Neuronal stem cell (in vitro differentiated cells): ENCODE data around the gene C10orf71.

Experiments used
- DNase-seq: peaks from one replicate; pipeline ENCODE4 v3.0.0-alpha.2; 2013; ENCODE audit warnings: low spot score
- H2AFZ ChIP-seq: one replicate; pipeline ENCODE4 v1.6.1; 2013; ENCODE audit warnings: mild to moderate bottlenecking, low read length, inconsistent platforms
- H2AK5ac ChIP-seq: 2 replicates; pipeline ENCODE4 v1.6.1; 2013; ENCODE audit warnings: low read depth, mild to moderate bottlenecking, inconsistent platforms, low read length, moderate library complexity, mixed read lengths
- H2BK120ac ChIP-seq: 2 replicates; pipeline ENCODE4 v1.6.1; 2013; ENCODE audit warnings: low read depth, mild to moderate bottlenecking, inconsistent platforms, low read length, moderate library complexity, mixed read lengths
- H2BK12ac ChIP-seq: one replicate; pipeline ENCODE4 v1.6.1; 2013; ENCODE audit warnings: low read length, inconsistent platforms
- H2BK15ac ChIP-seq: 2 replicates; pipeline ENCODE4 v1.6.1; 2013; ENCODE audit warnings: mild to moderate bottlenecking, low read length, inconsistent platforms, mixed read lengths
- H2BK5ac ChIP-seq: one replicate; pipeline ENCODE4 v1.6.1; 2013; ENCODE audit warnings: inconsistent platforms, mild to moderate bottlenecking, low read length, moderate library complexity
- H3K14ac ChIP-seq: one replicate; pipeline ENCODE4 v1.6.1; 2013; ENCODE audit warnings: low read length, inconsistent platforms
- H3K18ac ChIP-seq: 2 replicates; pipeline ENCODE4 v1.6.1; 2013; ENCODE audit warnings: low read length, inconsistent platforms
- H3K23ac ChIP-seq: 2 replicates; pipeline ENCODE4 v1.6.1; 2013; ENCODE audit warnings: low read depth, mild to moderate bottlenecking, mixed read lengths, low read length, inconsistent platforms; ENCODE audit not compliant: poor library complexity
- H3K27ac ChIP-seq: replicated peaks from 3 replicates; pipeline ENCODE4 v1.5.1; 2013; ENCODE audit warnings: low read length, inconsistent platforms
- H3K27me3 ChIP-seq, 3 experiments: 2 replicates each; pipeline ENCODE4 v1.6.1; 2013; ENCODE audit warnings: low read length in 3 of 3, mild to moderate bottlenecking in 2 of 3, inconsistent platforms in 1 of 3, low read depth in 1 of 3, mixed read lengths in 1 of 3, moderate library complexity in 1 of 3; ENCODE audit not compliant: control insufficient read depth in 3 of 3, insufficient read depth in 3 of 3
- H3K36me3 ChIP-seq, 2 donors: replicated peaks in 1 of 2; 2 replicates each; pipeline ENCODE4 v1.6.1; 2013; ENCODE audit warnings: low read length in 2 of 2; ENCODE audit not compliant: control insufficient read depth in 2 of 2, insufficient read depth in 2 of 2
- H3K4ac ChIP-seq: 2 replicates; pipeline ENCODE4 v1.6.1; 2013; ENCODE audit warnings: inconsistent platforms, mild to moderate bottlenecking, low read length, moderate library complexity
- H3K4me1 ChIP-seq, 2 donors: 1 replicate in 1 of 2; 2 replicates in 1 of 2; pipeline ENCODE4 v1.6.1; 2013; ENCODE audit warnings: low read length in 2 of 2, low read depth in 1 of 2; ENCODE audit not compliant: control insufficient read depth in 2 of 2, insufficient read depth in 1 of 2
- H3K4me2 ChIP-seq: one replicate; pipeline ENCODE4 v1.6.1; 2013; ENCODE audit warnings: mild to moderate bottlenecking, low read length, inconsistent platforms; ENCODE audit not compliant: insufficient read depth, poor library complexity, severe bottlenecking
- H3K4me3 ChIP-seq, 2 donors: 2 replicates each; pipeline ENCODE4 v1.5.1; 2013; ENCODE audit warnings: low read length in 2 of 2, mild to moderate bottlenecking in 2 of 2, inconsistent platforms in 1 of 2, moderate library complexity in 1 of 2
- H3K79me1 ChIP-seq: one replicate; pipeline ENCODE4 v1.6.1; 2013; ENCODE audit warnings: low read depth, mild to moderate bottlenecking, inconsistent platforms, low read length, moderate library complexity
- H3K9ac ChIP-seq: one replicate; pipeline ENCODE4 v1.6.1; 2013; ENCODE audit warnings: mild to moderate bottlenecking, low read depth, low read length, inconsistent platforms; ENCODE audit not compliant: poor library complexity
- H3K9me3 ChIP-seq, 2 donors: replicated peaks in 1 of 2; 2 replicates each; pipeline versions ENCODE3 to v1.6.1; 2013; ENCODE audit warnings: low read length in 2 of 2, mild to moderate bottlenecking in 2 of 2, inconsistent platforms in 1 of 2, low read depth in 1 of 2, mixed read lengths in 1 of 2, moderate library complexity in 1 of 2; ENCODE audit not compliant: control insufficient read depth in 2 of 2, insufficient read depth in 1 of 2
- H4K8ac ChIP-seq: one replicate; pipeline ENCODE4 v1.6.1; 2013; ENCODE audit warnings: low read depth, mild to moderate bottlenecking, inconsistent platforms, low read length, moderate library complexity
- H4K91ac ChIP-seq: one replicate; pipeline ENCODE4 v1.6.1; 2013; ENCODE audit warnings: low read length, low read depth, mild to moderate bottlenecking, inconsistent platforms; ENCODE audit not compliant: poor library complexity
- WGBS, 2 donors: extraction: QIAGEN DNeasy Blood & Tissue Kit; methylation state at CpG; one replicate each; pipeline ENCODE4 v1.1.7; 2013; ENCODE audit warnings: missing lambda C conversion rate in 2 of 2, mixed read lengths in 1 of 2; ENCODE audit not compliant: insufficient read length in 2 of 2, insufficient replicate concordance in 1 of 2; ENCODE audit errors: extremely low coverage in 2 of 2; 5-methylcytosine and 5-hydroxymethylcytosine counted together

The C10orf71 gene

DNA sequence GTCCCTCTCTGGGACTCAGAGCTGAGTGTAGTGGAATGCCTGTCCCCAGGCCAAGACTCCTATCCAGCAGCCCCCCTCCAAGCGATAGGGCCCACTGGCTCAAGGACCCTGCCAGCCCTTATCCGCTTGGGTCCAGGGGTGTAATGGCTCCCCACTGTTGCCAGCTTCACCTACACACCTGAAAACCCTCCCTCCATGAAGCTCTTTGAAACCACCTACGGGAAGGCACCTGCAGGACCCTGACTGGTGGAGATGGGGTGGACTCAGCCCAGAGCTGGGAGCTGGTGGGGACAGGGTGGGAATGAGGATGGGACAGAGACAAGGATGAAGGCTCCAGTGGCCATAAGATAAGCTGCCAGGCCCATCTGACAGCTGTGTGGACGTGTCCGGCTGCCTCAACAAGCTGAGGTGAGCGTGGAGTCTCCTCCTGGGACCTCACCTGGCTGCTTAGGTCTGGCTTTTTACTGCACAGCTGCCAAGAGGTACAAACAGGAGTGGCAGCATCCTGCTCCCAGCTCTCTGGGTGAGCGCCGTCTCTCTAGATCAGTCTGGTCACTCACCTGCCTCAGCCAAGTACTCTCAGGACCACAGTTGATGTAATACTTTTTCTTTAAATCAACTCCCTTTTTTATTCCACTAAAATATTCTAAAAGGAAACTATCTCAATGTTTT is 55.1 kb downstream of the C10orf71 start:
- Histone ChIP-seq H2AK5ac (no peak overlapping the region), H4K91ac (no peak overlapping the region), H2AFZ (no peak overlapping the region), H2BK120ac (no peak overlapping the region), H3K4me1 (no peaks in the 10 kb centered on the region), H2BK12ac (no peak overlapping the region), H3K4ac (no peak overlapping the region), H3K14ac (peak overlapping the region; percentile 12), H3K27me3 (no peaks in the 10 kb centered on the region), H3K4me2 (no peak overlapping the region), H3K79me1 (no peaks in the 10 kb centered on the region), H3K9me3 (no peaks in the 10 kb centered on the region), H2BK15ac (no peak overlapping the region), H3K4me3 (no peak overlapping the region), H4K8ac (no peak overlapping the region), H3K18ac (peak overlapping the region; percentile 14), H3K9ac (no peak overlapping the region), H3K27ac (no peak overlapping the region), H3K23ac (peak overlapping the region; percentile 49), H3K36me3 (no peaks in the 10 kb centered on the region), H2BK5ac (no peak overlapping the region)
- no CpG with 5 or more reads among the region's 8 CpGs for WGBS, 2 donors
- no peak for DNase-seq

DNA sequence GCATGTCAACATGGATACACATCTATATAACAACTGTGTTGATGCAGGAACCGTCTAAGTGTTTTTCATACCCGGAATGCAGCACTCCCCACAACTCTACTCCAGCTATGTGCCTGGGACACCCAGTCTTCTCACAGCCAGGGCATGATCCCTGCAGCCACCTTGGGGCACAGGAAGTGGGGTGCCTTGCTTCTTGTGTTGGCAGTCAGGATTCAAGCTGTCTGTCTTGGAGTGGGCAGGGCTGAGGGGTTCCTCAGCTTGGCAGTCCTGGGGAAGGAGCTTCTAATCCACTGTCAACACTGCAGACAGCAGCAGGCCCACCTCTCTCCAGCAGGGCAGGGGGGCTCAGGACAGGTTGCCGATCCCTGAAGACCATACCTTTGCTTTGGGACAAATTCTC is 55.6 kb downstream of the C10orf71 start:
- Histone ChIP-seq H3K27me3 (no peaks in the 10 kb centered on the region), H2BK5ac (no peak overlapping the region), H4K91ac (no peak overlapping the region), H3K79me1 (no peaks in the 10 kb centered on the region), H2AK5ac (no peak overlapping the region), H3K4me3 (no peak overlapping the region), H3K9ac (no peak overlapping the region), H3K23ac (no peak overlapping the region), H3K9me3 (no peaks in the 10 kb centered on the region), H2BK15ac (no peak overlapping the region), H3K4me2 (no peak overlapping the region), H3K36me3 (no peaks in the 10 kb centered on the region), H4K8ac (no peak overlapping the region), H2BK12ac (no peak overlapping the region), H3K27ac (no peak overlapping the region), H3K14ac (no peak overlapping the region), H3K4me1 (no peaks in the 10 kb centered on the region), H2AFZ (no peak overlapping the region), H3K4ac (no peak overlapping the region), H2BK120ac (no peak overlapping the region), H3K18ac (no peak overlapping the region)
- DNase-seq, result no peak
- no CpG with 5 or more reads among the region's 3 CpGs for WGBS, 2 donors

DNA sequence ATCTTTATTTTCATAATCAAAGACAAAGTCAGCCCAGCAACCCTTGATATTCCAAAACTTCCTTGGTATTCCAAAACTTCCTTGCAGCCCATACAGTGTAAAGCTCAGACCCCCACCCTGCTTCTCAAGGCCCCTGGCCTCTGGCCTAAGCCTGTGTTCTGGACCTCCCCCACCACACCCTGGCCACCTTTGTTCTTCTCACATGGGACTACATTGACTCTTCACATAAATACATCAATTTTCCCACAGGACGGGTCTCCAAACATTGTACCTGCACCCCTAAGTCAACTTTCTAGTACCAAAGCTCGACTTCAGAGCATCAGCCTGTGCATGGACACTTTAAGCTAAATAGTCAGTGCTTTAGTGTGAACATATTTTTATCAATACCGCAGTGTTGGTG is 56.3 kb downstream of the C10orf71 start:
- no peak overlapping the region for H4K8ac ChIP-seq
- H3K9ac ChIP-seq, result no peak overlapping the region
- H2BK12ac ChIP-seq, result no peak overlapping the region
- H3K36me3 ChIP-seq, result no peaks in the 10 kb centered on the region
- no peak overlapping the region for H2BK15ac ChIP-seq
- H3K27me3 ChIP-seq, result no peaks in the 10 kb centered on the region
- no peak overlapping the region for H3K4me2 ChIP-seq
- H4K91ac ChIP-seq, result no peak overlapping the region
- H3K23ac ChIP-seq, result no peak overlapping the region
- no peak overlapping the region for H3K4ac ChIP-seq
- H3K18ac ChIP-seq, result no peak overlapping the region
- no peak for DNase-seq
- no CpG with 5 or more reads among the region's 3 CpGs for WGBS, 2 donors
- no peak overlapping the region for H3K4me3 ChIP-seq
- peaks cover 0 to 3% of the 10 kb centered on the region in 2 donors for H3K4me1 ChIP-seq
- no peaks in the 10 kb centered on the region for H3K79me1 ChIP-seq
- H3K14ac ChIP-seq, result no peak overlapping the region
- no peaks in the 10 kb centered on the region for H3K9me3 ChIP-seq
- no peak overlapping the region for H2BK5ac ChIP-seq
- H2AK5ac ChIP-seq, result no peak overlapping the region
- H2AFZ ChIP-seq, result no peak overlapping the region
- H3K27ac ChIP-seq, result no peak overlapping the region
- no peak overlapping the region for H2BK120ac ChIP-seq

GRCh38 chr10:49356181-49356580 is 57.2 kb downstream of the C10orf71 start:
- no peak overlapping the region for H3K23ac ChIP-seq
- no peak for DNase-seq
- no peak overlapping the region for H3K4me2 ChIP-seq
- H3K14ac ChIP-seq, result no peak overlapping the region
- no CpG with 5 or more reads among the region's 4 CpGs for WGBS, 2 donors
- H3K18ac ChIP-seq, result no peak overlapping the region
- H3K4me1 ChIP-seq, result peaks cover 0 to 3% of the 10 kb centered on the region in 2 donors
- no peaks in the 10 kb centered on the region for H3K79me1 ChIP-seq
- no peak overlapping the region for H3K27ac ChIP-seq
- H3K27me3 ChIP-seq, result no peaks in the 10 kb centered on the region
- no peak overlapping the region for H2AK5ac ChIP-seq
- H4K8ac ChIP-seq, result no peak overlapping the region
- no peak overlapping the region for H4K91ac ChIP-seq
- H2AFZ ChIP-seq, result no peak overlapping the region
- H2BK15ac ChIP-seq, result no peak overlapping the region
- no peak overlapping the region for H3K9ac ChIP-seq
- no peak overlapping the region for H3K4ac ChIP-seq
- H3K4me3 ChIP-seq, result no peak overlapping the region
- H2BK12ac ChIP-seq, result no peak overlapping the region
- no peak overlapping the region for H2BK120ac ChIP-seq
- H3K36me3 ChIP-seq, result no peaks in the 10 kb centered on the region
- no peak overlapping the region for H2BK5ac ChIP-seq
- no peaks in the 10 kb centered on the region for H3K9me3 ChIP-seq
